HuH-7.5 (cell line): ENCODE results near the gene AMPD1.

Experiments used
- DNase-seq: peaks from one replicate; pipeline ENCODE4 v3.0.0; 2011; ENCODE audit warnings: low spot score

Gene AMPD1

DNA sequence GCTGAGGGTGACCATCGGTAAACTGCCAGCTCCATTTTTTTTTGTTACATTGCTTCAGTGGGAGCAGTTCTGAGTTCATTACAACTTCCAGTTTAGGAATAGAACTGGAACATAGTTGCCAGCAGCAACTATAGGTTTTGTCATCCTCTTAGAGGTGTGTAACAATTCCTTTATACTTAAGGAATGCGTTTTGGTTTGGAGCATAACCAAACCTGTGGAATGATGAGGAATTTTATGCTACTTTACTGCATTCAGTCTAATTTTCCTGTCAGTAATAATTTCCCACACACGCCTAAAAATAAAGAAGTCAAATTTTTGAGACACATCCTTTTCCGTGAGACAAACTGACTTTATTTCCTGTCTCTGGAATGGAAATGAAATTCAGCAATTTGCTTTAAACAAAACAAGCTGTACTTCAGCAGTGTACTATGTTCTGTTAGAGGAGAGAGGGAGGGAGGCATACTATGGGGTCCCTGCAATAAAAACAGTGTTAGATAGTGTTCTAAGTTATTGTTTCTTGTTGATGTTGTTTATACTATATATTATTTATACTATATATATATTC, 4.8 kb upstream of the AMPD1 start:
- DNase-seq: no peak

DNA sequence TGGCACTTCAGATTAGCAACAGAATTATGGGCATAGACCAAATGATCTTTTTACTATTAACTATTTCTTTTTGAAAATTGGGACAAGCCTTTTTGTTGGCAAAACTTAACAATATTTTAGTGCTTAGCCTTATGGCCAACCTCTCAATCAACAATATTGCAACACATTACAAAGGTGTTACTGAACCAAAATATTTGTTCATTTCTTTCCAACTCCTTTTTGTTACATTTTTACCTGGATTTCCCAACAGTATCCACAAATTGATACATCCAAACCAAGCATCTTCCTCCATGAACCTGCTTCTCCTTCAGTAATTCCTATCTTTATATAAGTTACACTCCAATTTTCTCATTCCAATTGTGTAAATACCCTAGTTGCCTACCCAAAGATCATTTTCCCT, 1.5 kb upstream of the AMPD1 start:
- no peak for DNase-seq

DNA sequence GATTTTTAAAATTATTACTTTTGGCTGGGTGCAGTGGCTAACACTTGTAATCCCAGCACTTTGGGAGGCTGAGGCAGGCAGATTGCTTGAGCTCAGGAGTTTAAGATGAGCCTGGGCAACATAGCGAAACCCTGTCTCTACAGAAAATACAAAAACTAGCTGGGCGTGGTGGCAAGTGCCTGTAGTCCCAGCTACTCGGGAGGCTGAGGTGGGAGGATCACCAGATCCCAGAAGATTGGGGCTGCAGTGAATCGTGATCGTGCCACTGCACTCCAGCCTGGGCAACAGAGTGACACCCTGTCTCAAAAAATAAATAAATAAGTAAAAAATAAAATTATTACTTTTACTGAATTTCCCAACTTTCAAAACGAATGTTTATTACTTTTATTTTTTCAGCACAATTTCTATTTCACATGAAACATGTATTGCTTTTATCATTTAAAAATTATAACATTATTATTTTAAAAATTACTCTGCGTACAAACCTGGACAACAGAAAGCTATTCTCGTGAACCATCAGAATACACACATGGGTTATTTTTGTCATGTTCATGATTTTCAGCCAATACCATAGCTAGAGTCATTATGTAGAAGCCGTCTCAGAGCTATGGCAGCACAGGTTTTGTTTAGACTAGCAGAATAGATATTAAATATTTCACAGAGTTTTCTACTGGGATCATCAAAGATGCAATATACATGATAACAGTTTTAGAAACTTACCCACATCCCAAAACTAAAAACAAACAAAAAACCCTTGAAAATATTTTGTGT, 621 bp downstream of the AMPD1 start:
- DNase-seq: no peak

DNA sequence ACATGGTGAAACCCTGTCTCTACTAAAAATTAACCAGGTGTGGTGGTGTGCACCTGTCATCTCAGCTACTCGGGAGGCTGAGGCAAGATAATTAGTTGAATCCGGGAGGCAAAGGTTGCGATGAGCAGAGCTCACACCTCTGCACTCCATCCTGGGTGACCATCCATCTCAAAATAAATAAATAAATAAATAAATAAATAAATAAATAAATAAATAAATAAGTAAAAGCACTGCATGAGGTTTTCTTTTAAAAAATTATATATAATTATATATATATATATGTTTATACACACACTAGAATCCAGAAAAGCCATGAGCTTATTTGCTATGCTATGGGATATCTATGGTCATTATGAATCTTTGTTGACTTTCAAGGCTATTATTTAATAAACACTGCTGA, 2.4 kb downstream of the AMPD1 start:
- DNase-seq: no peak

DNA sequence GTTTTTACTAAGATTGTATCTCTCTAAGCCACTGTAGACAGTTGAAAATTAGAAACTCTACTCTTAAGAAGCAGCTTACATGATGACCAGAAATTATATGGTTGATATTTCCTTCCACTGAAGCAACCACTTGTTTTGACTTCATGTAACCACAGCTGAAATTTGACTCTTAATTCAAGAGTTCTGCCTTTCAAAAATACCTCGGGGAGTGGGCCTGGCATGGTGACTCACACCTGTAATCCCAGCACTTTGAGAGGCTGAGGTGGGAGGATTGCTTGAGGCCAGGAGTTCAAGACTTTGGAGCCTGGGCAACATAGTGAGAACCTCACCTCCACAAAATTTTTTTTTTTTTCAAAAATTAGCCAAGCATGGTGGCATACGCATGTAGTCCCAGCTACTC, 4.3 kb downstream of the AMPD1 start:
- no peak for DNase-seq

DNA sequence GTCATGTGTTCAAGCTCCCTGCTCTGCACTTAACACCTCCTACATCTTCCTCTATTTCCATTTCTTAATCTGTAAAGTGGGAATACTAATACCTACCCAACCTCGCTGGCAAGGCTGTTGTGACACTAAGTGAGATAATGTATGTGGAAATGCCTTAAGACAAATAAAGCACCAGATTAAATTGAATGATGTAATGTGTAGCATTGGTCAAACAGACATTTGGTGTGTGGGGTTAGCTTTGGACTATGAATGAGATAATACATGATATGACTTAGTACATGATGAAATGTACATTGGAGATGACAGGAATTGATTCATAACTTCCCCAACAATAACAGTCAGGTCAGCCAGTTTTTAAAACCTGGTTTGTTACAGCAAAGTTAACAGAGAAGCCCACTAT, 5.2 kb downstream of the AMPD1 start:
- DNase-seq: no peak

DNA sequence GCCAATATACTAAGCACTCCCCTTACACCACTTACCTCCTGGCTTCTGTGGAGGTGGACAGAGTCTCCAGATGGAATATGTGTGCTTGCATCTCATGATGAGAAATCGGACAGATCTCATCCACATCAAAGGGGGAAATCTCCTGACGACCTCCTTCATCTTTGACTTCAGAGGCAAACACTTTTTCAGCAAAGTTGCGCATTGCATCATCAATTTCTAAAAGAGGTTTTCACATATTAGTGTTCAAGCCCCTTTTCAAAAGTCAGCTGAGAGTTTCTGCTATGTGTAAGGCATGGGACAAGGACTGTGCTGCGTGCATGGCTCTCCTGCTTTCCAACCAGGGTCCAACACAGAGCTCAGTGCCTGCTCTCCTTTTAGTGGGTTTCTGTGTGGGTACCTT, 6.8 kb downstream of the AMPD1 start:
- DNase-seq: no peak

DNA sequence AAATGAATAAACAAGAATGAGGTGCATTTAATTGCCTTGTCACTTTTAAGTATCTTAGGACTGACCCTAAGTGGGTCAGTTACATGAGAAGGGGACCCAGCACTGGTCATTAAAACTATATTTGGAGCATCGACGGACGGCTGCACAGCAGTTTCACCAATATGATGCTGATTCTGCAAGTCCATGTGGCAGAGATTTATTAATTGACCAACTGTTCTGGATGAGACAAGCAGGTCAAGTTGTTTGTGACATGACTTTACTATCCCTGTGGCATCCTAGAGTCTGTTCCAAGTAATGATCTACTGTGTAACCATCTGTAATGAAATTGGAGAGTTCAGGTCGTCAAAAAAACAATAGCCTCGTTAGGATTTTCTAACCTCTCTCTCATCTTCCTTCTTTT, 9.5 kb downstream of the AMPD1 start:
- no peak for DNase-seq

DNA sequence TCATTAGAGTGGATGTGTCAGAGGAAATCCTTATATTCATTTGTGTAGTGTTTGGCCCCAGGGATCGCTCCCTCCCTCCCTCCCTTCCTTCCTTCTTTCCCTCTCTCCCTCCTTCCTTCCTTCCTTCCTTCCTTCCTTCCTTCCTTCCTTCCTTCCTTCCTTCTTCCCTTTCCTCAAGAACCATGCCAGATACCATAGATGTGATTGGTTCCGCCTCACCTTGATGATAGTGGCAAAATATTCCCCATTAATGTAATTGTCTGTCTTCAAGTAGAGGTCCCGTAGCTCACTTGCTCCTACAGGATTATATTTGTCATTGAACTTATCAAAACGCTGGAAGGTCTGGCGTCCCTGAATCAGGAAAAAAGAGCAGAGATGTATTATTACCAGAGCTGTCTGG, 17.7 kb downstream of the AMPD1 start:
- no peak for DNase-seq

DNA sequence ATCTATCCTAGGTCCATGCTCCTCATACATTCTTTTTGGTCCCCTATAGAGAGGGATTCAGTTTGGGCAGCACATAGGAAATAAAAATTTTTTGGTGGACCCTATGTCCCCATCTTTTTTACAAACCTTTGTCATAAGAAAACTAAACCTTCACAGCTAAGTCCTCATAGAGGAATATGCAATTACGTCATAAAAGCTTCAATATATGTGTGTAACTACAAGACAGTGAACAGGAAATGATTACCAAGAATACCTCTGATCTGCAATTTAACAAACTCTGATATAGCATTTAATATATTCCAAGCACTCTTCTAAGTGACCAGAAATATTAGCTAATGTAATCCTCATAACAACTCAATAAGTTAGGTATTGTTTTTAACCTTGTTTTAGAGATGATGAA, 19.2 kb downstream of the AMPD1 start:
- DNase-seq: no peak

DNA sequence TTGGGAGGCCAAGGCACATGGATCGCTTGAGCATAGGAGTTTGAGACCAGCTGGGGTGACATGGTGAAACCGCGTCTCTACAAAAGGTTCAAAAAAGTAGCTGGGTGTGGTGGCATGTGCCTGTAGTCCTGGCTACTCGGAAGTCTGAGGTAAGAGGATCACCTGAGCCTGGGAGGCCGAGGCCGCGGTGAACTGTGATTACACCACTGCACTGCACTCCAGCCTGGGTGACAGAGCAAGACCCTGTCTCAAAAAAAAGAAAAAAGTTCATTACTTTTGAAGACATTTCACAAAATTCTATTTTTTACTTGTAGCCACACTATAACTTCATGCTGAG, 23.4 kb downstream of the AMPD1 start:
- DNase-seq: no peak

DNA sequence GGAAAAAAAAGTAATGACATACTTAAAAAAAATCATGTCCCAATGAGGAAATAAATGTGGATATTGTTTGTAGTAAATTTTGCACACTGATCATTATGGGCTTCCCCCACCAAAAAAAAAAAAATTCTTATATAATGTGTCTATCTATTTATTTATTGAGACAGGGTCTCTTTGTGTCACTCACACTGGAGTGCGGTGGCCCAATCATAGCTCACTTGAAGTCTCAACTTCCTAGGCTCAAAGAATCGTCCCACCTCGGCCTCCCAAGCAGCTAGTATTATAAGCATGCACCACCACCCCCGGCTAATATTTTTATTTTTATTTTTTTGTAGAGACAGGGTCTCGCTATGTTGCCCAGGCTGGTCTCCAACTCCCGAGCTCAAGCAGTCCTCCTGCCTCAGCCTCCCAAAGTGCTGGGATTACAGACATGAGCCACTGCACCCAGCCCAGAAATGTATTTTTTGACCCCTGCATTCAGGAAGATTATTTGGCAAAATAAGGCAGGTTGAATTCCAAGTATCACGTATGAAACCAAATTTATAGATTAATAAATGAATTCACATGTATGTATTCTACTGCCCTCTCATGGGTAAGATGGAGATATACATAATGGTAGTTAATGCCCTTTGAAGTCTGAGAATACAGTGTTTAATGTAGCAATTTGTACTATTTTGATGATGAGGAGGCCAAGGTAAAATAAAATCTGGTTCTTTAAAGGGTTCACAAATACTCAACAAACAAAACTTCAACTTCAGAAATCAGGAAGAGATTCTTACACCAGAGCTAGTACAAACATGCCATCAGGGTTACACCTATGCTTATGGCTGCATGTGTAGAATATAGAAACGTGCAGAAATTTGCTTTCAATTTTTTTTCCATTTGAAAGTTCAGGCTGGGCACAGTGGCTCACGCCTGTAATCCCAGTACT, 24.1 kb downstream of the AMPD1 start:
- peak; percentile 24 for DNase-seq

DNA sequence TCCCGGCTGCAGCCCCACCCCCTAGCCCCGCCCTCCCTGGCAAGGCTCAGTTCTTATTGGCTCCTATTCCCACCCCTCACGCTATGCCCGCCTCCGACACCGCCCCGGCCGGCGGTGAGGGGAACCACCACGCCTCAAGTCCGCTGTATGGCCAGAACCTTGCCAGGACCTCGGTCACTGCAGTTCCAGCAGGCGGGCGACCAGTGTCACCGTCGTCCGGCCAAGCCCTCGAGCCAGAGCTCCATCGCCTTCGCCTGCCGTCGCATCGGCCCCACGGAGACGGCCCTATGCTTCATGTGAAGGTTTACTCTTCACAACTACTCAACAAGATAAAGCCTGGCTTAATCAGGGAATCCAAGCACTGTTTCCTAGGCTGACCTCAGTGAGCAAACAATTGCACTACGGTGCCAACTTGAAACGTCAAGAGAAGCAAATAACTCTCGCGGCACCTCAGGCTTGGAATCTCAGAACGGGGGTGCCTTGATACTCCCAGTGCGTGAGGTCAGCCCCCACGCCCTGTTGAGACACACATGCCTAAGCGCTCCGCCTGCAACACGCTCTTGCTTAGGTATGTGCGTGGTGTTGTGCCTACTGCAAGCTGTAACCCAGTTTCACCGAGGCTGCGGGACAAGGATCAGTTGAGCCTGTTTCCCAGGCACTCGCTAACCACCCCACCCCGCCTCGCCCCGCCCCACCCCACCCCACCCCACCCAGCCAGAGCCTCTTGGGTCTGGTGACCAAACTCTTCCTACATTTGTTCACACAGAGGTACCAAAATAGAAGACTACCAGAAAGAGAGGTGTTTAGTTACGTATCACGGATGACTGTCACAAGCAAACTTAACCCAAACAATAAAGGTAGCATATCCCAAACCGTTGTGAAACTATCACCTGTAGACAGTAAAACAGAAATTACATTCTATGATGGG, 25.0 kb downstream of the AMPD1 start:
- peak; percentile 97 for DNase-seq

DNA sequence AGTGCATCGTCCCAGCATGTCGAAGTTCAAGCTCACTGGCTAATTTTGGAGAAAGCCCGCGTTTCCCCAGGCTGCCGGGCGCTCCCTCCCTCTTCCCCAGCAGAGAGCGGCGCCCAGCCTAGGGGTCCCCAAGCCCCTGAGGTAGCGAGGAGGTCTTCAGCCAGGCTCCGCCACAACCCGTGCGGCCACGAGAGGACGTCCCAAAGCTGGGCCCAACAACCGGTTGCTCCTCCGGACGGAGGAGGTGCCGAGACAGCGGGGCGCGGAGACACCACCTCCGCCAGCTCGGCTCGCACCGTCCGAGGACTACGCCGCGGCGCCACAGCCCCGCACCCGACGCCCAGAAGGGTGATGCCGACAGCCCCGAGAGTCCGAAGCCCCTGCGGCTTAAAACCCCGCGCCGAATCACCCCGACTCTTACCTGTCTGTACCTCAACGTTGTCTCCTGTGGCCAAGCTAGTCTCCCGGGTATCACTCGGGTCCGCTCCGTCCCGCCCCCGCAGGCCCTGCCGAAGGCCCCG, 25.7 kb downstream of the AMPD1 start, which contains the start of gene DENND2C:
TSS of gene DENND2C (minus strand) at position 488 of the 521 bp plus-strand sequence. CDS start 44,065 bp downstream, outside the sequence.
- DNase-seq: no peak

DNA sequence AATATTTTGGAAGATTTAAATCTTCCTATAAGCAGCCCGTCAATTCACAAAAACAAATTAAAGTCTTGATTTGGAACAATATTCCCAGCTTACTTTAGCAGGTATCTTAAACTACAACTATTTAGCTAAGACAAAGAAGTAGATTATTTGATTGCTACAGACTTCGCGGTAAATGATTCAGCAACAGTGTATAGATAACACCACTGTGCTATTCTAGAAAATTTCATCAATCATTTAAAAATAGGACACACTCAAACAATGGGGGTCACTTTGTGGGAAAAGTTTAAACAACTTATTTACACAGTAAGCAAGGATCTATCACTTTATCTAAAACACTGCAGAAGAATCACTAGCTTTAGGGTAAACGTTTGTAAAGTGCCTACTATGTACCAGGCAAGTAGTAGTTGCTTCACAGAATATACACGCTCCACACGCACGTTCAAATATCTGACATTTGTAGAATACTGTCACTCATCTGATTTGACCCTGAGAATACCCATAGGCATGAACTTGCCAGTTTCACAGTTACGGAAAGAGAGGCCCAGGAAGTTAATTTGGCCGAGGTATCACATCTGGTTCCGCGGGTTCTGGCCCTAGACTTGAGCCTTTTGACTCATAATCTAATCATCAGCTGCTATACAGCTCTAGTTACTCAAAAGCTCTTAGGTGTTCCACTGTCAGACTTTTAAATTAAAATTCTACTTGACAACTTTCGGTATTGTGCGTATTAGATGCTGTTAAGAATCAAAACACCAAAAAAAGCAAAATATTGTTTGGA, 26.4 kb downstream of the AMPD1 start:
- peak; percentile 22 for DNase-seq

DNA sequence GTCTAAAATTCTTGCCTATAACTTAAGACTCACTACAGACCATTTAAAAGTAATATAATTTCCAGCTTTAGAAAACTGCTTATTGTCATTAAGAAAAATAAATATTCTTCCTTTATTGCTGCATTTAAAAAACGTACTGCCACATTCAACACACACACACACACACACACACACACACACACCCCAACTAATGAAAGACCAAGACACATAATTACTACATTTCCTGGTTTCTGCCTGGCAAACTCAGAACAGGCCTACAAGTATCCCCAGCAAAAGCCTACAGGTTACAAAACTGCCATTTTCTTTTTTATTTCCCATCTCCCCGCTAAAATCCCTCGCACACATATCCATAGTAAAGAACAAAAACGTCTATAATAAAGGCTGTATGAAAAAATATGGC, 27.0 kb downstream of the AMPD1 start:
- DNase-seq: no peak

DNA sequence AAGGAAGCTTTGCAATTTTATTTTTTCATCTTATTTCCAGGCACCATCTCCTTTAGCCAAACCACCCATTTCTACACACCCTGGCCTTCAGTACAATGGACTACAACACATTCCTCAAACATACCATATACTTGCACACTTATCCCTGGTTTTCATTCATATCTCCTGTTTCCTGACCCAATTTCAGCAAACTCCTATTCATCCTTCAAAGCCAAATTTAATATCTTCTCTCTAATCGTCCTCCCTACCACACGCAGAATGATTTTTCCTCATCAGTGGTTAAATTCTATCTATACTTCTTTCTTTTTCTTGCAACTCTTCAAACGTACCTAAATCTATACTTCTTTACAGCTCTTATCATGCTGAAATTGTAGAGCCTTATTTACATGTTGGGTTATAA, 28.4 kb downstream of the AMPD1 start:
- no peak for DNase-seq

DNA sequence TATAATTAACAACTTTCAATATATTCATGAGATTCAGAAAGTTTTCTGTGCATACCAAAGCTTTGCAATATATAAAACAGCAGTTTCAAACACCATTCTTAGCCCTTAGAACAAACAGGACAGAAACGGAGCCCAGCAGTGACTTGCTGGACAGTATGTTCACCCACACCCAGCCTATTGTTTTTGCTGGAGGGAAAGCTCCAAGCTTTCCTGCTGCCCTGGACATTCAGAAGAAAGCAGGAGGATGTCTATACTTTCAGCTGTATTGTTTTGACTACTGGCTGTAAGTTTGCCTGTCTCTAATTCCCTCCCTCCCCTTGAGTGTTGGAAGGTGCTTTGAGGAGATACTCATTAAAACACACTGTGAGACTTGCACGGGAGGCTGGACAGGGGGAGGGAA, 35.1 kb downstream of the AMPD1 start:
- DNase-seq: no peak

DNA sequence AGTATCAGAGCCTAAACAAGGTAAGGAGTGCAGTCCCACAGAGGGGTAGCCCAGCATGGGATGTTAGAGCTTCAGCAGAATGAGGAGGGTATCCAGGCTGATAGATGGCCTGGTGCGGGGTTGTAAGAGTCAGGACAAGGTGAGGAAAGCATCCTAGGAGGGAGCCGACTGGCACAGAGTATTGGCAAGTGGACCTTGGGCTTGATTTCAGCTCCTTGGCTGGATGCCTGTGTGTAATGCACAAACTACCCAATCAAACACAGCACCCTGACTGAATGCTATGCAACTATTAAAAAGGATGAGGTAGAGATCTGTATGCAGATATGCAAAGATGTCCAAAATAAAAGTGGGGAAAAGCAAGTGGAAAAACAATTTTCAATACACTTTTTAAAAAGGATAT, 43.5 kb downstream of the AMPD1 start:
- DNase-seq: no peak

DNA sequence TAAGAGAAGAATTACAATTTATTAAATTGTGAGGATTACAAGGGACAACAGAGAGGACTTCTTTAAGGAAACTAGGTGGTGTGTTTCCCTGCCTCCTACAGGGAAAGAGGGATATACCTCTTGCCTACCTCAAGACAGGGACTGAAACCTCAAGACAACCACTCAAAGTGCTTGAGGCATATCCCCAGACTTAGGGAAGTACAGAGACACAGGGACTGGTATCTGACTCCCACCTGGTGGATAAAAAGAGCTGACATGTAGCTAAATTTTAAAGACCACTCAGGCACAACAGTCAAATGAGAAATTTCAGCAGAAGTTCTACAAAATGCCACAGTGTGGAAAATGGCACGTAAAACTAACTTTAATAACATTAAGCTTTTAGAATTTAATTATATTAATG, 46.8 kb downstream of the AMPD1 start:
- DNase-seq: no peak

DNA sequence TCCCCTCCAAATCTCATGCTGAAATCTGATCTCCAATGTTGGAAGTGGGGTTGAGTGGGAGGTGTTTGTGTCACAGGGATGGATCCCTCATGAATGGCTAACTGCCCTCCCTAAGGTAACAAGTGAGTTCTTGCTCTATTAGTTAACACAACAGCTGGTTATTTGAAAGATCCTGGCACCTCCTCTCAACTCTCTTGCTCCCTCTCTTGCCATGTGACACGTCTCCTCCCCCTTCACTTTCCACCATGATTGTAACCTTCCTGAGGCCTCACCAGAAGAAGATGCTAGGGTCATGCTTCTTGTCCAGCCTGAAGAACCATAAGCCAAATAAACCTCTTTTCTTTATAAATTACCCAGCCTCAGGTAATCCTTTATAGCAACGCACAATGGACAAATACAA, 54.0 kb downstream of the AMPD1 start:
- DNase-seq: no peak
